ENCODE data around the gene BATF3.

DNA sequence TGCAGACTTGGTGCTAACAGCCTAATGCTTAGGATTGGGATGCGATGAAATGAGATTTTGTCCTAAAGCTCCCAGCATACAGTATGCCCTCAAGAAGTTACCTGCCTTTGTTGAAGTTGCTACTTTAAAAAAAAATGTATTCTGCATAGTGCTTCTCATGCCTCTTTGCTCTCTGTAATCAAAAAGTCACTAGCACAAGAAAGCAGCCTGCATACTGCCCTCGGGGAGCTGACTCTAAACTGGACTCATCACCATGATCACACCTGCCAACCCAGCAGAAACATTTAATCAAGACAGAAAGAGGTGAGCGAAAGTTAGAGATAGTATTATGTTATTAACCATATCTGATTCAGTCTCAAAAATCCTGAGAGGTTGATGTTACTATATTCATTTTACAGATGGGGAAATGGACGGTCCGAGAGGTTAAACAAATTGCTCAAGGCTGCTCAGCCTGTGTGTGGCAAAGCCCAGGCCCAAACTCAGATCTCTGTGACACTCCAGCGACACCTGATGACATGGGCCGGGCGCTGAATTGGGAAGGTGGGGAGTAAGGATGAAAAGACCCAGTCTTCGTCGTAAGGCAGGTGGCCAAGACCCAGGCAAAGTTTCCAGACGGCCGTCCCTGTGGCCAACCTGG lies 1.1 kb downstream of the BATF3 start:
- TF ChIP-seq BHLHE40 (IDR thresholded peaks at IDR 0.05; ENCODE audit: borderline replicate concordance) = no peak
- TF ChIP-seq HDGF (IDR thresholded peaks at IDR 0.05; ENCODE audit: borderline replicate concordance) = no peak

Measured in HEK293T (cell line).